ENCODE results near the gene KIAA0040. TPM values are rescaled to one million over a fixed set of nuclear protein-coding genes. Genes with fewer than 3 reads are reported as not detected.

The KIAA0040 gene
- total RNA-seq, 1 donor from 2014 or later = 32.6 TPM

DNA sequence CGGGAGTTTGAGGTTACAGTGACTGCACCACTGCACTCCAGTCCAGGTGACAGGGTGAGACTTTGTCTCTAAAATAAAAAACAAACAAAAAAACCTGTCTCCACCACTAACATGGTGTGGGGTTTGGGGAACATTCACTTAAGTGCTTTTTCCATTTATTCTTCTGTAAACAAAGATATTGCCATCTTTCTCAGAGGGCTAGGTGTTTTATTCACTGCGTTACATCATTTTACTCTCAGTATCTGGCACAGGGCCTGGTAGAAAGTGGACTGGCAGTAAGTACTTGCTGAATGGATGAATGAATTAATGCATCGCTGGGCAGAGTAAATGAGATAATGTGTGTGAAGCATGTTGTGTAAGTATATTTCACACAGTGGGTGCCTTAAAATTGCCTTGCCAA, 20.1 kb downstream of the KIAA0040 start:
- H3K9me3 Mint-ChIP-seq = peaks cover 3% of the 10 kb centered on the region
- peaks cover 79% of the 10 kb centered on the region for H3K36me3 Mint-ChIP-seq (ENCODE audit: low read depth)
- no peak overlapping the region for H3K4me3 Mint-ChIP-seq
- intact Hi-C loops (cut with micrococcal nuclease) = no loop called here
- no peak overlapping the region for H3K27ac Mint-ChIP-seq
- DNase-seq = no peak
- H3K4me1 Mint-ChIP-seq = peaks cover 61% of the 10 kb centered on the region
- no peaks in the 10 kb centered on the region for H3K27me3 Mint-ChIP-seq

DNA sequence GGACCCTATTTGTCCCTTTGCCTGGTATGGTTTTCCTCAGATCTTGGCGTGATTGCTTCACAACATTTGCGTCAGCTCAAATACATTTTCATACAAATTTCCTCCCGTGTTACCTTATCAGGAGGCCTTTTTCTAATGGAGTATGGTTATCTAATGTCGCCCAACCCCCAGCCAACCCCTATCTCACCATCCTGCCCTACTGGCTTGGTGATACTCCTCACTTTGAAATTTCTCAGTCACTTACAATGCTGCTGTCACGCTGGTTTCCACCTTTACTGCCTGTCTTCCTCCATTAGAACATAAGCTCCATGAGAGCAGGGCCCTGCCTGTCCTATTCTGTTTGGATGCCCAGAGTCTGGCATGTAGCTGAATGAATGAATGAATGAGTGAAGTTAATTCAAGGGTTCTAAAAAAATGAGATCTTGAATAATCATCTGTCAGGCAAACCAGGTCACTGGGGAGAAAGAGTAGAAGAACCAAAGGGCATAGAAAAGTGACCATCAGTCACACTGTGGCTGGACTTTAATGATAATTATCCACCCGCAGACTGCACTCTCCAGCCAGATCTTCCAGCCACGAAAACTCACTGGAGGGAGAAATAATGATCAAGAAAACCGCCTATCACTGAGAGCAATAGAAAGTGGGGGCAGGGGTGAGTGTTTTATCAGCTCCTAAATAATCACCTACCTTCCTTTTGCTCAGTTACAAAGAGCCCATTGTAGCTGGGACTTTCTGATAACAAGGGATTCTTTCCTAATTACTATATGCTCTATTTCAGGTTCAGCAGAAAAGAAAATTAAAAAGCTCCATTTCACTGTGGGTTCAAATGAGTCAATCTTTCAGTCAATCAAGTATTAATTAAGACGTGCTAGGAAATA, 21.3 kb downstream of the KIAA0040 start:
- peak overlapping the region; percentile 42 for H3K27ac Mint-ChIP-seq
- DNase-seq = no peak
- peaks cover 77% of the 10 kb centered on the region for H3K36me3 Mint-ChIP-seq (ENCODE audit: low read depth)
- H3K9me3 Mint-ChIP-seq = peaks cover 2% of the 10 kb centered on the region
- intact Hi-C loops (cut with micrococcal nuclease) = no loop called here
- H3K4me3 Mint-ChIP-seq = no peak overlapping the region
- peaks cover 60% of the 10 kb centered on the region for H3K4me1 Mint-ChIP-seq
- H3K27me3 Mint-ChIP-seq = no peaks in the 10 kb centered on the region

- H3K4me1 Mint-ChIP-seq = peaks cover 54% of the 10 kb centered on the region
- H3K9me3 Mint-ChIP-seq = no peaks in the 10 kb centered on the region
- peaks cover 77% of the 10 kb centered on the region for H3K36me3 Mint-ChIP-seq (ENCODE audit: low read depth)
- no peaks in the 10 kb centered on the region for H3K27me3 Mint-ChIP-seq
- no peak for DNase-seq
- no peak overlapping the region for H3K4me3 Mint-ChIP-seq
- intact Hi-C loops (cut with micrococcal nuclease) = loop anchor here (2.0 kb wide), 1 partner anchor 19 kb away; no protein-coding TSS in a partner anchor
- H3K27ac Mint-ChIP-seq = peak overlapping the region; percentile 81
Observed at GRCh38 chr1:175169286-175170018, 23.1 kb downstream of the KIAA0040 start.

GRCh38 chr1:175168782-175169181, 23.8 kb downstream of the KIAA0040 start:
- no peak for DNase-seq
- Mint-ChIP-seq H3K27me3 (no peaks in the 10 kb centered on the region), H3K36me3 (ENCODE audit: low read depth) (peaks cover 74% of the 10 kb centered on the region), H3K4me1 (peaks cover 47% of the 10 kb centered on the region), H3K9me3 (no peaks in the 10 kb centered on the region), H3K27ac (peak overlapping the region; percentile 19), H3K4me3 (no peak overlapping the region)
- intact Hi-C loops (cut with micrococcal nuclease) = loop anchor here (2.0 kb wide), 1 partner anchor 20 kb away; no protein-coding TSS in a partner anchor

GRCh38 chr1:175167861-175168260, 24.7 kb downstream of the KIAA0040 start:
- Mint-ChIP-seq H3K27me3 (no peaks in the 10 kb centered on the region), H3K36me3 (ENCODE audit: low read depth) (peaks cover 73% of the 10 kb centered on the region), H3K27ac (peak overlapping the region; percentile 67), H3K9me3 (no peaks in the 10 kb centered on the region), H3K4me3 (no peak overlapping the region), H3K4me1 (peaks cover 41% of the 10 kb centered on the region)
- intact Hi-C loops (cut with micrococcal nuclease) = loop anchor here (2.0 kb wide), 1 partner anchor 21 kb away; no protein-coding TSS in a partner anchor
- DNase-seq = no peak

DNA sequence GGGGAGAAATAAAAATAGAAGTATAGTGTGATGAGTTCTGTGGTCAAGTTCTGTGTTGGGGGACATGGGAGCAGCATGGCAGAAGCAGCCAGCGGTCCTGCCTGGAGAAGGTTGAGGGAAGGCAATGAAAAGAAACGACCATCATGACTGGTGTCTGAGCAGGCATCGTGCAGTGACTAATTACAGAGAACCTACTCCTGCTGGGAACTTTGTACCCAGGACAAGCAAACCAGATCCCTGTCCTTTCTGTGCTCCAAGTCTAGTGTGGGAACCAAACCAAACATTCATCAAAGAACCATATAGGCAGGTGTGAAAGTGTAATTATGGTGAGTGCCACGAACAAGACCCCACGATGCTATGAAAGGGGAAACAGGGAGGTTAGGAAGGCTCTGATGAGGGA, 25.8 kb downstream of the KIAA0040 start:
- H3K4me1 Mint-ChIP-seq = peaks cover 38% of the 10 kb centered on the region
- H3K36me3 Mint-ChIP-seq (ENCODE audit: low read depth) = peaks cover 74% of the 10 kb centered on the region
- no peaks in the 10 kb centered on the region for H3K9me3 Mint-ChIP-seq
- intact Hi-C loops (cut with micrococcal nuclease) = no loop called here
- H3K27me3 Mint-ChIP-seq = no peaks in the 10 kb centered on the region
- DNase-seq = no peak
- H3K4me3 Mint-ChIP-seq = no peak overlapping the region
- H3K27ac Mint-ChIP-seq = peak overlapping the region; percentile 16

DNA sequence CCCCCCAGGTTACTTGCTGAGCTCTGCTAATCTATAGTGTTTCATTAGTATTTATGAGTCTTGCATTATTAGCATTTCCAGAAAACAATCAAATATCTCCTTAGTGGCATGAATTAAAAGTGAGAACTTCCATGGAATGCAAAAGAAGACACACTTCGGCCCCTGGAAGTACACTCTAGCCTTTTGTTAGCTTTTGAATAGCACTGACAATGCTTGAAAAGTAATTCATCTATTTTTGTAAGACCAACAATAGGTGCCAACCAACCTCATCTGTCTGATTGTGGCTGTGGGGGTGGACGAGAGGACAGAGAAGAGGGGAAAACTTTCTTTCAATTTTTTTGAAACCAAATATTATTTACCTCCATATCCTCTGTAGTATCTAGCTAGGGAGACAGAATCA, 27.8 kb downstream of the KIAA0040 start:
- H3K27ac Mint-ChIP-seq = no peak overlapping the region
- no peaks in the 10 kb centered on the region for H3K27me3 Mint-ChIP-seq
- intact Hi-C loops (cut with micrococcal nuclease) = no loop called here
- no peak overlapping the region for H3K4me3 Mint-ChIP-seq
- no peaks in the 10 kb centered on the region for H3K9me3 Mint-ChIP-seq
- peaks cover 27% of the 10 kb centered on the region for H3K4me1 Mint-ChIP-seq
- peaks cover 77% of the 10 kb centered on the region for H3K36me3 Mint-ChIP-seq (ENCODE audit: low read depth)
- no peak for DNase-seq

DNA sequence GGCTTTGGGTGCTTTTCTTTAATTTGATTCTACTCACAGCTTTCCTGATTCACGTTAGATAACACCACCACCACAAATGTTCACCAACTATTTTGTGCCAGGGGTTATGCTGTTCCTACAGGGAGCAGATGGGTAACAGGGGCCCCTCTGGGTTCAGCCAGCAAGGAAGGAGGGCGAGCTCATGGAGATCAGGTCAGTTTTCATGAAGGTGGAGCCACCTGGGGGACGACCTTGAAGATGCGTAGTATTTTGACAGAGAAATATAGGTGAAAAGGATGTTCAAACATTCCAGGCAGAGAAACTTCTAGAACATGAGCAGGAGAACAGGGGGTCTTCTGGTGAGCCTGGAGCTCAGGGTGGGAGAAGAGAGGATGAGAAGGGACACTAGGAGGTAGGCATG, 28.9 kb downstream of the KIAA0040 start:
- no peak overlapping the region for H3K27ac Mint-ChIP-seq
- peaks cover 75% of the 10 kb centered on the region for H3K36me3 Mint-ChIP-seq (ENCODE audit: low read depth)
- no peak for DNase-seq
- H3K27me3 Mint-ChIP-seq = no peaks in the 10 kb centered on the region
- H3K9me3 Mint-ChIP-seq = no peaks in the 10 kb centered on the region
- H3K4me3 Mint-ChIP-seq = no peak overlapping the region
- peaks cover 21% of the 10 kb centered on the region for H3K4me1 Mint-ChIP-seq
- intact Hi-C loops (cut with micrococcal nuclease) = no loop called here

- Mint-ChIP-seq H3K4me1 (peaks cover 21% of the 10 kb centered on the region), H3K27me3 (no peaks in the 10 kb centered on the region), H3K4me3 (no peak overlapping the region), H3K27ac (no peak overlapping the region), H3K9me3 (no peaks in the 10 kb centered on the region), H3K36me3 (ENCODE audit: low read depth) (peaks cover 77% of the 10 kb centered on the region)
- intact Hi-C loops (cut with micrococcal nuclease) = no loop called here
- DNase-seq = no peak
Observed at GRCh38 chr1:175162955-175163354, 29.6 kb downstream of the KIAA0040 start.

DNA sequence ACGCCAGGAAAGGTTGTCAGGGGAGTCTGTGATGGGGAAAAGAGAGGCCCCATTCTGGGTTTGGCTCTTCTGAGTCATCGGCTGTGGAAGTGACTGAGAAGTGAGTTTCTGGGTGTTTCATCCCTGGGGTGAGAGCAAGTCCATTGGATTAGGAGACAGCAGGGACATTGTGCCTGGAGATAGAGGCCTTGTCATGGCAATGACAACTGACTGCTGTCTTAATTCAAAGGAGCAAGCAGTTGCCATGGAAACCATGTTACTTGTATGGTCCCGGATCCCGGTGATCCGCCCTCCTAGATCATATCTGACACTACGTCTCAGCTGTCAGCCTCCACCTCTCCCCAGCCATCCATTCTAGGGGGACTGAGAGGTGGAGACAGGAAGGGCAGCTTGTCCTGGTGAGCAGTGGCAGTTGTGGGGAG, 34.4 kb downstream of the KIAA0040 start:
- Mint-ChIP-seq H3K9me3 (no peaks in the 10 kb centered on the region), H3K4me1 (peaks cover 33% of the 10 kb centered on the region), H3K4me3 (no peak overlapping the region), H3K27ac (peak overlapping the region; percentile 80), H3K27me3 (peaks cover 8% of the 10 kb centered on the region), H3K36me3 (ENCODE audit: low read depth) (peaks cover 46% of the 10 kb centered on the region)
- intact Hi-C loops (cut with micrococcal nuclease) = loop anchor here (1.0 to 10.0 kb wide), 2 partner anchors 33 to 917 kb away; no protein-coding TSS in a partner anchor
- no peak for DNase-seq

DNA sequence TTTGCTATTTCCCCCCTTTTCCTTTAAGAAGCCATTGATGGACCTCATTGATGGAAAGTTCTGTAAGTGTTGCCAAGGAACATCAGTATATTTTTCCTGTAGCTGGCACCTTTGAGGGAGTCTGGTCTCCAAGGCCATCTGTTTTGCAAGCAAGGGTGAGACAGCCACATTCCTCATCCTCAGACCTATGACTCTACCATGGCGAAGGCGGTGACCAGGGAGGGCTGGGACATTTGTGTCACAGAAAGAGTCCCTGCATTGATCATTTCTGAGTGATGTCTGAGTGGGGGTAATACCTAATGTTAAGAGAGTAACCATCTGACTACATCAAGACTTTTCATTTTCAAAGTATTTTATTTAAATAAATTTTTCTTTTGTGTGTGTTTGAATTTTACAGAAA, 35.4 kb downstream of the KIAA0040 start:
- peaks cover 15% of the 10 kb centered on the region for H3K27me3 Mint-ChIP-seq
- H3K27ac Mint-ChIP-seq = peak overlapping the region; percentile 14
- H3K36me3 Mint-ChIP-seq (ENCODE audit: low read depth) = peaks cover 41% of the 10 kb centered on the region
- DNase-seq = no peak
- H3K4me3 Mint-ChIP-seq = no peak overlapping the region
- peaks cover 33% of the 10 kb centered on the region for H3K4me1 Mint-ChIP-seq
- no peaks in the 10 kb centered on the region for H3K9me3 Mint-ChIP-seq
- intact Hi-C loops (cut with micrococcal nuclease) = loop anchor here (10.0 kb wide), 1 partner anchor 918 kb away; no protein-coding TSS in a partner anchor

GRCh38 chr1:175155936-175156335, 36.6 kb downstream of the KIAA0040 start:
- DNase-seq = no peak
- Mint-ChIP-seq H3K36me3 (ENCODE audit: low read depth) (peaks cover 31% of the 10 kb centered on the region), H3K27ac (no peak overlapping the region), H3K4me3 (no peak overlapping the region), H3K4me1 (peaks cover 32% of the 10 kb centered on the region), H3K27me3 (peaks cover 27% of the 10 kb centered on the region), H3K9me3 (no peaks in the 10 kb centered on the region)
- intact Hi-C loops (cut with micrococcal nuclease) = loop anchor here (1.0 to 10.0 kb wide), 4 partner anchors 35 to 919 kb away; no protein-coding TSS in a partner anchor

GRCh38 chr1:175155473-175155856, 37.1 kb downstream of the KIAA0040 start:
- H3K9me3 Mint-ChIP-seq = no peaks in the 10 kb centered on the region

More at GRCh38 chr1:175155473-175155856, 37.1 kb downstream of the KIAA0040 start:
- no peak overlapping the region for H3K27ac Mint-ChIP-seq
- DNase-seq = no peak
- H3K27me3 Mint-ChIP-seq = peaks cover 31% of the 10 kb centered on the region
- peaks cover 30% of the 10 kb centered on the region for H3K4me1 Mint-ChIP-seq
- intact Hi-C loops (cut with micrococcal nuclease) = loop anchor here (1.0 to 10.0 kb wide), 4 partner anchors 35 to 919 kb away; no protein-coding TSS in a partner anchor
- H3K4me3 Mint-ChIP-seq = no peak overlapping the region
- H3K36me3 Mint-ChIP-seq (ENCODE audit: low read depth) = peaks cover 27% of the 10 kb centered on the region

Data from activated CD4-positive, alpha-beta T cell treated with anti-CD3 and anti-CD28 coated beads, Interleukin-2, amount 10 ng/mL, durations not matched to agents 24 days and 14 days (primary cell).